HG02588 (cell line): ENCODE data around the gene MATCAP1.

Experiments
- ATAC-seq: cut with Tn5 transposase; IDR thresholded peaks from one replicate; pipeline ENCODE4 v1.9.1; 2021; ENCODE audit warnings: mild to moderate bottlenecking, moderate library complexity; ENCODE audit not compliant: unreplicated experiment

The MATCAP1 gene

GRCh38 chr16:67208154-67208896, 24.6 kb upstream of the MATCAP1 start:
- ATAC-seq, result no peak

DNA sequence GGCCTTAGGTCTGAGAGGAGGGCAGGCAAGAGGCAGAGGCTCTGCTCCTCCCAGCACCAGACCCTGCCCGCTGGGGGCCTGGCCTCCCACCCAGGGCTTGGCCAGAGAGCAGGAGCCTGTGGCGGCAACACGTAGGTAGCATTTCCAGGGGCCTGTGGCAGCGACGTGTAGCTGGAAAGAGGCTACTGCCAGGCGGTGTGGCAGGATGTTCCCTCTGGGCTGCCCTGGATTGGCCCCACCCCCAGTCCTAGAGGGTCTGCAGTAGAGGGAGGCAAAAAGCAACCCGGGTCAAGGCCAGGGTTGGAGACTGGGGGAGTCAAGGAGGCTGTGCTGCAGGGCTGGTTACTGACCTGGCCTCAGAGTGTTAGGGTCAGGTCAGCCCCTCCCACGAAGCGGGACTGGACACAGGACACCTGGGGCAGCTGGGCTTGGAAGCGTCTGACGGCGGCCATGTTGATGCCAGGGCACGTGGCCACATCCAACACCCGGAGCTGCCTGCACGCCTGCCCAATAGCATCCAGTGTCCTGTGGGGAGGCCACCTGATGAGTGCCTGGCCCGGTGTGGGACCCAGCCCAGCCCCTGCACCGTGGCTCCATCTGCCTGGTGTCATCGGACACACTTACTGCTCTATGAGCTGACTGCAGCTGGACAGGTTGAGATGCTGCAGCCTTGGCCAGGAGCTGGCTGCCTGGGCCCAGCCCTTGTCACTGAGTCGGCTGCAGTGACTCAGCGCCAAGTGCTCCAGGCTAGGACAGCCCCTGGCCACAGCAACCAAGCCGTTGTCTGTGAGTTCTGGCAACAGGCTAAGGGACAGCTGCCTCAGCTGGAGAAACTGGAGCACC, 23.7 kb upstream of the MATCAP1 start:
- no peak for ATAC-seq

GRCh38 chr16:67206838-67207248, 23.1 kb upstream of the MATCAP1 start:
- no peak for ATAC-seq

DNA sequence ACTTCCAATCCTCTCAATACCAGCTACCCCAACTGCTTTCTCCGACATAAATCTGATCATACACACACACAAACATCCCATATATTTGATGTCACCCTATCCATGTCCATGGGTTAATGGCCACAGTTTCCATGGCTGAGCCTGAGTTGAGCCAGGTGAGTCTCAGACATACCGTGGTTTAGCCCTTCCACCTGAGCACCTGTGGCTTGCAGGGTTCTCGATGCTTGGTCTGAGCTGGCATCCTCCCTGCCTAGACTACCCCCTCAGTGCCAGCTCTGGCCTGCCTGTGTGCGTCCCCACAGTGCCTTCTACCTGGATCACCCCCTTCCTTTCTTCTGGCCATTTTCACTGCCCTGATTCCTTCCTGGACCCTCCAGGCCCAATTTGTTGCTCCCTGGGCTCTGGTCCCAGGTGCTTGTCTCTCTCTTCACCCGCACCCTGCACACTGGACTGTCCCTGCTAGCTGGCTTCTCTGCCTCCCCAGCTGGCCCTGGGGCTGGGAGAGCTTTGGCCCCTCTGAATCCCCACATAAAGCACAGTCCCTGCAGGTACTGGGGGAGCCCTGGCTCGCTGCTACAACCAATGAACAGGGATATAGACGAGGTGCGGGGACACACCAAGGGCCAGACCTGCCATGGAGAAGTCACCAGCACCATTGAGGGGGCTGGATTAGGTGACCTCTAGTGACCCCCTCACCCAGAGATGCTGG, 22.5 kb upstream of the MATCAP1 start:
- ATAC-seq, result no peak

DNA sequence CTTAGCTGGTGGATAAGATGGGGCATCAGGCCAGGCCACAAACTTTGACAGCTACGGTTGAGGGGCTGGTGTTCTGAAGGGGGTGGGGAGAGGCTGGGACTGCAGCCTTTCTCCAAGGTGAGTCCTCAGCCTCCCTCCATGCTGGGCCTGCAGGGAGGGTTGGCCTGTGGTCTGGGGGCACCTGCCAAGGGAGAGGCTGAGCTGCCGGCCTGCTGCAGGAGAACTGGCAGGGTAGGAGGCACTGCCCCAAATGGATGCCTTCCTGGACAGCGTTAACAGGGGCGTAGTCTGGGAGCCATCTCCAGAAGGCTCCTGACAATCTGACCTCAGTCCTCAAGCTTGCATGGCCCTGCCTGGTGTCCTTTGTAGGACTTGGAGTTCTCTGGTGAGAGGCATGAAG, 20.3 kb upstream of the MATCAP1 start:
- ATAC-seq, result no peak

- ATAC-seq, result no peak
Measured at GRCh38 chr16:67202956-67203493, 19.3 kb upstream of the MATCAP1 start.

GRCh38 chr16:67202426-67202825, 18.7 kb upstream of the MATCAP1 start:
- ATAC-seq, result no peak

- ATAC-seq, result no peak
Measured at GRCh38 chr16:67201411-67202345, 17.9 kb upstream of the MATCAP1 start.

DNA sequence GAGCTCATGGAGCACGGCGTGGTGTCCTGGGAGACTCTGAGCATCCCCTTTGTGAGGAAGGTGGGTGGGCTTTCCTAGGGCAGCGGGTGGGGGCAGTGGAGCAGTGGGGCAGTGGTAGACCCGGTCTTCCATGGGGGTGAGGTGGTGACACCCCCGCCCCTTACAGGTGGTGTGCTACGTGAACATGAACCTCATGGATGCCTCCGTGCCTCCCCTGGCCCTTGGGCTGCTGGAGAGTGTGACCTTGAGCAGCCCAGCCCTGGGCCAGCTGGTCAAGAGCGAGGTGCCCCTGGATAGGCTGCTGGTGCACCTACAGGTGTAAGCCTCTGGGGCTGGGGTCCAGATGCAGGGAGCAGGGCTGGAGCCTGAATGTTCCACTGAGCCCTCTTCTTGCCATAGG, 16.7 kb upstream of the MATCAP1 start:
- ATAC-seq, result no peak

DNA sequence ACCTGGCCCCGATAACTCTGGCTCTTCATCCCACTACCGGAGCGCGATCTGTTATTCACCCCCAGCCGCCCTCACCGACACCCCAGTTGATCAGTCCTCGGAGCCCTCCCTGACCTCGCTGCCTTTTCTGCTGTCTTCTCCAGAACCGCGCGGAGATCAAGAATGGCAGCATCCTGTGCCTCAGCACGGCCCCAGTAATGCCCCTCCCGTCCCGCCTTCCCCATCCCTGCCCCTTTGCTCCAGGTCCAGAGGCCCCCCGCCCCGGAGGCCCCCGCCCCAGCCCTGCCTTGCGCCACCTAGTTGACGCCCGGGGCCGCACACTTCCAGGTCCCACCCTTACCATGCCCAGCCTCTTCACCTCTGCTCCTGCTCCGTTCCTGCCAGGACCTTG, 16.0 kb upstream of the MATCAP1 start:
- no peak for ATAC-seq

GRCh38 chr16:67199011-67199807, 15.4 kb upstream of the MATCAP1 start, which contains the start of gene ELMO3:
TSS of gene ELMO3 (plus strand) at chr16:67199131. CDS start at chr16:67199327, 196 bp downstream.
- no peak for ATAC-seq

DNA sequence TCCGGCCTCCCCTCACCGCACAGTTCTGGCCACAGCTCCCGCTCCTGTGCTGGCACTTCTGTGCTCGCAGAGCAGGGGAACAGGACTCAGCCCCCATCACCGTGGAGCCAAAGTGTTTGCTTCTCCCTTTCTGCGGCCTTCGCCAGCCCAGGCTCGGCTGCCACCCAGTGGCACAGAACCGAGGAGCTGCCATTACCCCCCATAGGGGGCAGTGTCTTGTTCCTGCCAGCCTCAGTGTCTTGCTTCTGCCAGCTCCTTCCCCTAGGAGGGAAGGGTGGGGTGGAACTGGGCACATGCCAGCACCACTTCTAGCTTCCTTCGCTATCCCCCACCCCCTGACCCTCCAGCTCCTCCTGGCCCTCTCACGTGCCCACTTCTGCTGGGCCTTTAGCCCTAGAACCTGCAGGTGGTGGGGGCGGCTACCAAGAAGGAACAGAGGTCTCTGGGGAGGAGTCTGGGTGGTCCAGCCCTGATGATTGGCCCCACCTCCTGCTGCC, 14.5 kb upstream of the MATCAP1 start:
- no peak for ATAC-seq

- no peak for ATAC-seq
Measured at GRCh38 chr16:67197704-67198103, 13.9 kb upstream of the MATCAP1 start.

DNA sequence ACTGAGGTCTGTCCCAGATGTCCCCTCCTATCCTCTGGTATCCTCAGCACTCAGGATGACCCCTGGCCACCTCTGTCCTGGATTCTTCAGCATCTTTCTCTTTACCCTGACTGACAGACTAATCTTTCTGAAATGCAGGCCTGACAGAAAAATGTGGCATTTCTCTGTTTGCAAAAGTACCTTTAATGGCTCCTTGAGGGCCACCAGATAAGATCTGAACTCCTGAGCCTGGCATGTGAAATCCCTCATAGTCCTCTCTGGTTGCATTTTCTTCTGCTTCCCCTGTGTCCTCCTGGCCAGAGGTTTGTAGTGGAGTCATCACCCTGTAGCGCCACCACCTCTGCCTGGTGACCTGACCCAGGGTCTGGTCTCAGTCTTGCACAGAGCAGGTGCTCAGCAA, 13.1 kb upstream of the MATCAP1 start:
- no peak for ATAC-seq

GRCh38 chr16:67195676-67196075, 11.9 kb upstream of the MATCAP1 start:
- ATAC-seq, result no peak

DNA sequence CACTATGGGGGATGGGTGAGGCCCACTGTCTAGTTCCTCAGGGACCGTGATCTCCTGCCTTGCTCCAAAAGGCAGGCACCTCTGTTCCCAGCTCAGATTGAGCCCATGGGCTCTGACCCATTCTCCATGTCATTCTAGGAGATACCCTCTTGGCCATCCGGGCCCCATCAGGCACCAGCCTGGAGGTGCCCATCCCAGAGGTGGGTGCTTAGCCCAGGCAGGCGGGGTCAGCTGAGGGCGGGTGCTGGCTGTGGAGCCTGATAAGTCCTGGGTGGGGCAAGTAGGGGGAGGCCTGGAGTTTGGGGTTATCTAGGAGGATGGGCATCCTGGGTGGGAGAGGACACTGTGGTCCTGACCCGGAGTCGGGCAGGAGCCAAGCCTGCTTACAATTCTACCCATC, 10.5 kb upstream of the MATCAP1 start:
- no peak for ATAC-seq

DNA sequence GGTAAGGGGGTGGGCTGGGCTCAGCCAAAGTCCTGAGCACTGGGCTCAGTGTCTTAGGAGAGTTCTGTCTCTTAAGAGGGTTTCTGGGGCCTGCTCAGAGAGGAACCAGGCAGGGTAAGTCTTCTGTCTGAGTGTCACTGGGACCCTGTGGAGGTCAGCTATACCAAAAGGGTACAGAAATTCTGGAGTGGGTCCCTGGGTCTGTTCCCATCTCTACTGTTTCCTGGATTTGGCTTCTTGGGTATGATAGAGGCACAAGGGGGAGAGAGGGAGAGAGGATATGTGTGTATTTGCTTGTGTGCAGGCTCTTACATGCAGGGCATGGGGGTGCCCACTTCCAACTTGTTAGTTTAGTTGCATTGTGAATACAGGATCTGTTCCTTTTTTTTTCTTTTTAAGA, 9.8 kb upstream of the MATCAP1 start:
- no peak for ATAC-seq

DNA sequence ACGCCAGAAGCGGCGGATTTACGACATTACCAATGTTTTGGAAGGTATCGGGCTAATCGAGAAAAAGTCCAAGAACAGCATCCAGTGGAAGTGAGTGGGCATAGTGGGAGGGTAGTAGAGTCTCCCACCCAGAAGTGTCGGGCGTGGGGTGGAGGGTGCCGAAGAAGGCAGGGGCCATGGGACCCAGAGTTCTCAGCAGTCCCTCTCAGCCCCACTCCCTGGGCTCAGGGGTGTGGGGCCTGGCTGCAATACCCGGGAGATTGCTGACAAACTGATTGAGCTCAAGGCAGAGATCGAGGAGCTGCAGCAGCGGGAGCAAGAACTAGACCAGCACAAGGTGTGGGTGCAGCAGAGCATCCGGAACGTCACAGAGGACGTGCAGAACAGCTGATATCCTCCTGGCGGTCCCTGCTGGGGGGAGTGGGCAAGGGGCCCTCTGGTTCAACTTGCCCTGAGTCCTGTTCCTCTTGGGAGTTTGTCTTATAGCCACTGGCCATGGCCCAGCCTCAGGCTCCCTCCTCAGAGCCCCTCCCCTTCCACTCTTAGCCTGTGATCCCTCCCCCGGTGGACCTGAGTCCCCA, 9.1 kb upstream of the MATCAP1 start:
- no peak for ATAC-seq
